Measurements from ENCODE around the gene ANKRD27. TPM values are rescaled to one million over a fixed set of nuclear protein-coding genes. Genes with fewer than 3 reads are reported as not detected.
A peak's percentile ranks its signal among the peaks of the same experiment; 100 is the strongest.
"Not testable (repeated sequence)": the region's sequence is repeated elsewhere in the genome, so short reads cannot be mapped to it uniquely, and the experiment has no call there.

ANKRD27 gene
- total RNA-seq, 2 donors from 2014 or later = 31.7 to 40.0 TPM

GRCh38 chr19:32652894-32653598, 21.9 kb downstream of the ANKRD27 start:
- H3K36me3 Mint-ChIP-seq (ENCODE audit: low read depth) = peaks cover 71% of the 10 kb centered on the region

GRCh38 chr19:32652331-32652730, 22.6 kb downstream of the ANKRD27 start:
- H3K27ac Mint-ChIP-seq; H3K9me3 Mint-ChIP-seq; H3K27me3 Mint-ChIP-seq; H3K4me1 Mint-ChIP-seq; ATAC-seq (replicated peaks); H3K4me3 Mint-ChIP-seq: not testable (repeated sequence)
- H3K36me3 Mint-ChIP-seq (ENCODE audit: low read depth) = peaks cover 71% of the 10 kb centered on the region

More at GRCh38 chr19:32652894-32653598, 21.9 kb downstream of the ANKRD27 start:
- no peak overlapping the region for H3K27ac Mint-ChIP-seq
- H3K9me3 Mint-ChIP-seq = no peaks in the 10 kb centered on the region
- H3K4me1 Mint-ChIP-seq = no peaks in the 10 kb centered on the region
- H3K4me3 Mint-ChIP-seq = no peak overlapping the region
- no peak for ATAC-seq (replicated peaks)
- no peaks in the 10 kb centered on the region for H3K27me3 Mint-ChIP-seq

DNA sequence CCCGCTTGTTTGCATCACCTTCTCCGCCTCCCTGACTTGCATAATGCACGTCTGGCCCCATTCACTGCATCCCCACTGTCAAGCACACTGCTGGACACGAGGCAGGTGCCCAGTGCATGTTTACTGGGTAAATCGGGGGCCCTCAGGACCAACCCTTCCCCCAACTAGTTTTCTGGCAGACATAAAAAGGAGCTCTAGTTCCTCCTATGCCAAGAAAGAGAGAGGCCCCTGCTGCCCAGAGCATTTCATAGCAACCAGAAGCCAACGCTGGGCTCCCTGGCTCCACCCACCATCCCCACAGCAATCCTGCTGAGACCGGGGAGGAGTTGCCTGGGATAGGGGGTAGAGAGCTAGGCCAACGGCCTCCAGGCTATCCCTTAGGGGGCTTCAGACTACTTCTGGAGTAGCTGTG, 23.2 kb downstream of the ANKRD27 start:
- Mint-ChIP-seq H3K4me3 (no peak overlapping the region), H3K27me3 (no peaks in the 10 kb centered on the region), H3K9me3 (no peaks in the 10 kb centered on the region), H3K4me1 (no peaks in the 10 kb centered on the region), H3K27ac (no peak overlapping the region), H3K36me3 (ENCODE audit: low read depth) (peaks cover 71% of the 10 kb centered on the region)
- ATAC-seq (replicated peaks) = no peak

DNA sequence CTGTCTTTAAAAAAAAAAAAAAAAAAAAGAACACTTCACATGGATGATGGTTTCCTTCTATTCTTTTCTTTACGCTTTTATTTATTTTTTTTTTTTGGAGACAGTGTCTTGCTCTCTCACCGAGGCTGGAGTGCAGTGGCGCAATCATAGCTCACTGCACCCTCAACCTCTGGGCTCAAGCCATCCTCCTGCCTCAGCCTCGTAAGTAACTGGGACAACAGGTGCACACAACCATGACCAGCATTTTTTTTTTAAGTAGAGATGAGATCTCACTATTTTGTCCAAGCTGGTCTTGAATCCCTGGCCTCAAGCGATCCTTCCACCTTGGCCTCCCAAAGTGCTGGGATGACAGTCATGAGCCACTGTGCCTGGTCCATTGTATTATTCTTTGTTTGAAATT, 24.3 kb downstream of the ANKRD27 start:
- Mint-ChIP-seq H3K4me3 (no peak overlapping the region), H3K27me3 (no peaks in the 10 kb centered on the region), H3K27ac (no peak overlapping the region), H3K36me3 (ENCODE audit: low read depth) (peaks cover 69% of the 10 kb centered on the region), H3K4me1 (no peaks in the 10 kb centered on the region), H3K9me3 (no peaks in the 10 kb centered on the region)
- ATAC-seq (replicated peaks) = no peak

DNA sequence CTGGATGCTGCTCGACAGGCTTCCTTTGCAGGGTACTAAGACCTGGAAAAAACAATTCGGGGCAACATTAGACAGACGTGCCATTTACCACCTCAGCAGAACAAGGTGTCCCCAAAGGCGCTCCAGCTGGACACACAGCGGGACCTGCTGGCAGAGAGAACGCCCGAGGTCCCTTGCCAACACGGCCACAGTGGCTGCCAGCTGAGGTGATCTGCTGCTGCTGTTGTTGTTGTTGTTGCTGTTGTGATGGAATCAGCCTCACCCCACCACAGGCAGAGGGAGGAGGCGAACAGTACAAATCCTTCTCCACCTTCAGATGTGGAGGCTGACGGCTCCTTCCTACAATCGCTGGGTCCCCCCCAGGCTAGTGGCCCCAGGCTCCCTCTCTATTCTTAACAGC, 25.2 kb downstream of the ANKRD27 start:
- Mint-ChIP-seq H3K4me3 (no peak overlapping the region), H3K36me3 (ENCODE audit: low read depth) (peaks cover 61% of the 10 kb centered on the region), H3K4me1 (no peaks in the 10 kb centered on the region), H3K27me3 (no peaks in the 10 kb centered on the region), H3K9me3 (no peaks in the 10 kb centered on the region), H3K27ac (no peak overlapping the region)
- no peak for ATAC-seq (replicated peaks)

- peaks cover 72% of the 10 kb centered on the region for H3K36me3 Mint-ChIP-seq (ENCODE audit: low read depth)
- H3K4me1 Mint-ChIP-seq = peaks cover 9% of the 10 kb centered on the region
- no peak overlapping the region for H3K4me3 Mint-ChIP-seq
- H3K27ac Mint-ChIP-seq = peak overlapping the region; percentile 50
- no peaks in the 10 kb centered on the region for H3K27me3 Mint-ChIP-seq
- ATAC-seq (replicated peaks) = no peak
- no peaks in the 10 kb centered on the region for H3K9me3 Mint-ChIP-seq
Observed at GRCh38 chr19:32647361-32647760, 27.6 kb downstream of the ANKRD27 start.

GRCh38 chr19:32646556-32646955, 28.4 kb downstream of the ANKRD27 start:
- Mint-ChIP-seq H3K9me3 (no peaks in the 10 kb centered on the region), H3K27me3 (no peaks in the 10 kb centered on the region), H3K27ac (peak overlapping the region; percentile 50), H3K4me3 (no peak overlapping the region), H3K36me3 (ENCODE audit: low read depth) (peaks cover 76% of the 10 kb centered on the region), H3K4me1 (peaks cover 9% of the 10 kb centered on the region)
- peak; percentile 59 for ATAC-seq (replicated peaks)

GRCh38 chr19:32642771-32643170, 32.2 kb downstream of the ANKRD27 start:
- peak; percentile 94 for ATAC-seq (replicated peaks)
- H3K27ac Mint-ChIP-seq = peak overlapping the region; percentile 53
- no peaks in the 10 kb centered on the region for H3K27me3 Mint-ChIP-seq
- peaks cover 9% of the 10 kb centered on the region for H3K4me1 Mint-ChIP-seq
- peak overlapping the region; percentile 47 for H3K4me3 Mint-ChIP-seq
- no peaks in the 10 kb centered on the region for H3K9me3 Mint-ChIP-seq
- peaks cover 84% of the 10 kb centered on the region for H3K36me3 Mint-ChIP-seq (ENCODE audit: low read depth)

DNA sequence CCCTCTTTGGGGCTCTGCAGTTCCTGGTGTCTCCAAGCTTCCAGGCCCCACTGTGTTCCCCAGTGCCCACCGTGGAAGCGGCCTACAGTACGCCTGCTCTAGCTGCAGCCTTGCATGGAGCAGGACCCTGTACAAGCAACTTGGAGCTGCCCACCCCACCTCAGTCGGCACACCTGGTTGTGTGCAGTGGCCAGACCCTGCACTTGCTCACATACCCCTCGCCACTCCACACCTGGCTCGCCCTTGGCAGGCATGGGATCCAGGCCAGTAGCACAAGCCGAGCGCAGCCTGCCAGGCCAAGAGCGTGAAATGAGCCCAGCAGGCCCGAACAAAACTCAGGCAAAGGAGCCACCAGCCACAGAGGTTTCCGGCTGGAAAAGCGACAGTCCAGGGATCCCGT, 36.4 kb downstream of the ANKRD27 start:
- peaks cover 80% of the 10 kb centered on the region for H3K36me3 Mint-ChIP-seq (ENCODE audit: low read depth)

DNA sequence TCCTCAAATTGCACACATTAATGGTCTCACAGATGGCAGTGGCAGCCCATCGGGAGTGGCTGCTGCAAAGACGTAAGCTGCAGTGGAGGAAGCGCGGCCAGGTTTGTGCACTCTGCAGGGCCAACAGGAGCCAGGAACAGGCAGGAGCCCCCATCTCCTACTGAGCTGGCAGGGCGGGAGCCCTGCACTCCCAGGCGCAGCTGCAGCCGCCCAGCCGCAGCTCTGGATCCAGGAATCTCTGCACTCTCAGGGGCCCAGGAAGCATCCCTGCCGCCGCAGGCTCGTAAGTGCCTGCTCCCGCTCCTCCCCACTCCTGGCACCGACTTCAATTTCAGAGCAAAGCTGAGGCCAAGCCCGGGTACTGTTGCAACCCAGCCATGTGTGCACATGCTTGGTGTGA, 37.5 kb downstream of the ANKRD27 start:
- no peaks in the 10 kb centered on the region for H3K9me3 Mint-ChIP-seq
- H3K4me3 Mint-ChIP-seq = no peak overlapping the region
- peaks cover 79% of the 10 kb centered on the region for H3K36me3 Mint-ChIP-seq (ENCODE audit: low read depth)
- H3K27me3 Mint-ChIP-seq = no peaks in the 10 kb centered on the region
- no peak overlapping the region for H3K27ac Mint-ChIP-seq
- H3K4me1 Mint-ChIP-seq = no peaks in the 10 kb centered on the region
- ATAC-seq (replicated peaks) = no peak

More for the DNA sequence above, 36.4 kb downstream of the ANKRD27 start:
- Mint-ChIP-seq H3K4me3 (no peak overlapping the region), H3K4me1 (peaks cover 9% of the 10 kb centered on the region), H3K27ac (no peak overlapping the region), H3K27me3 (no peaks in the 10 kb centered on the region), H3K9me3 (no peaks in the 10 kb centered on the region)
- no peak for ATAC-seq (replicated peaks)

- Mint-ChIP-seq H3K9me3 (no peaks in the 10 kb centered on the region), H3K36me3 (ENCODE audit: low read depth) (peaks cover 47% of the 10 kb centered on the region), H3K4me3 (no peak overlapping the region), H3K4me1 (no peaks in the 10 kb centered on the region), H3K27me3 (no peaks in the 10 kb centered on the region), H3K27ac (no peak overlapping the region)
- ATAC-seq (replicated peaks) = no peak
Observed at GRCh38 chr19:32631381-32631780, 43.6 kb downstream of the ANKRD27 start.

DNA sequence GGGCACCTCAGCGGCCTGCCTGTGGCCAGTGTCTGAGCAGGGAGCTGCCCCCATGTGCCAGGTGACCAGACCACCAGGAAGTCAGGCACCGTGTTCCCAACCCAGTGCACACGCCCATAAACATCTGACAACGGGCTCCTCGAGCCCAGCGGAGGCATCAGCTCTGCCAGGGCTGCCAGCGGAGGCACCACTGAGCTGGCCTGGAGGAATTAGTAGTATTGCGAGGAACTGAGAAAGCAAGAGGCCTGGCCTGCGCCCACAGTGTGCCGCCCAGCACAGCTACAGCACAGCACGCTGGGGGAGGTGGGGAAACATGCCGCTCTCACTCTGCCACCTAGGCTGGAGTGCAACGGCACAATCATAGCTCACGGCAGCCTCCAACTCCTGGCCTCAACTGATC, 44.6 kb downstream of the ANKRD27 start:
- Mint-ChIP-seq H3K27me3 (no peaks in the 10 kb centered on the region), H3K4me1 (no peaks in the 10 kb centered on the region), H3K36me3 (ENCODE audit: low read depth) (peaks cover 47% of the 10 kb centered on the region), H3K27ac (no peak overlapping the region), H3K4me3 (no peak overlapping the region), H3K9me3 (no peaks in the 10 kb centered on the region)
- ATAC-seq (replicated peaks) = no peak

DNA sequence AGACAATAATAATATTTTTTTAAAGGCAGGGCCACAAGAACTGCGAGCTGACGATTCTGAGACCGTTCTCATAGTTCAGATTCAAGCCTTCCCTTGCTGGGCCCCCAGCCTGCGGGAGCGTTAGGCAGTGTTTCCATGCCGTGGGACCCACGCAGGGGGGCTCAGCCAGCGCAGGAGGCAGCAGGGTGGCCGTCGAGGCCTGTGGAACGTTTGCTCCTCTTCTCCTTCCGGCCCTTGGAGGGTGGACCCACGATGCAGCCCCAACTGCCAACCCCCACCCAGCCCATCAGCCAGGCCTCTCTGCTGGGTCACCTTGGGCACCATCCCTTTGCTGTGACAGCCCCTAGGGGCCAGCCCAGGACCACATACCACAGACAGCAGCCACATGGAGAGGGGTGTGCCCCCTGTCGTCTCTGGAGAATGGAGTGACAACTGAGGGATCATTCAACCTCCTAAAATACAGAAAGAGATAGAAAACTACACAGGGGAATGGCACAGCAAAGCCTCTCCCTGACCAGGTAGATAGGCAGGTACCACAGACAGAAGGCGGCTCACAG, 47.2 kb downstream of the ANKRD27 start:
- Mint-ChIP-seq H3K36me3 (ENCODE audit: low read depth) (peaks cover 60% of the 10 kb centered on the region), H3K9me3 (no peaks in the 10 kb centered on the region), H3K4me1 (no peaks in the 10 kb centered on the region), H3K27ac (no peak overlapping the region), H3K4me3 (no peak overlapping the region), H3K27me3 (no peaks in the 10 kb centered on the region)
- ATAC-seq (replicated peaks) = no peak

- Mint-ChIP-seq H3K4me1 (no peaks in the 10 kb centered on the region), H3K36me3 (ENCODE audit: low read depth) (peaks cover 65% of the 10 kb centered on the region), H3K4me3 (no peak overlapping the region), H3K9me3 (no peaks in the 10 kb centered on the region), H3K27me3 (no peaks in the 10 kb centered on the region), H3K27ac (no peak overlapping the region)
- ATAC-seq (replicated peaks) = no peak
Observed at GRCh38 chr19:32626969-32627368, 48.0 kb downstream of the ANKRD27 start.

GRCh38 chr19:32624410-32624809, 50.6 kb downstream of the ANKRD27 start:
- Mint-ChIP-seq H3K4me1 (no peaks in the 10 kb centered on the region), H3K36me3 (ENCODE audit: low read depth) (peaks cover 86% of the 10 kb centered on the region), H3K27ac (no peak overlapping the region), H3K4me3 (no peak overlapping the region), H3K9me3 (no peaks in the 10 kb centered on the region), H3K27me3 (no peaks in the 10 kb centered on the region)
- ATAC-seq (replicated peaks) = no peak

Data from activated T-helper 17 cell treated with anti-CD3 and anti-CD28 coated beads, Interleukin-2, amount 50 U/mL, for 72 hours (primary cell).